AG10803 (cell line): ENCODE results near the gene DPCD.

Experiments
- DNase-seq: peaks from one replicate; pipeline ENCODE4 v3.0.0; 2010; ENCODE audit warnings: low read depth
- H3K4me3 ChIP-seq: 2 replicates; pipeline ENCODE4 v1.5.1; 2011; ENCODE audit warnings: mild to moderate bottlenecking, low read length, control low read depth
- TF ChIP-seq, protein P1 (sequence below): conservative IDR thresholded peaks from 2 replicates; pipeline ENCODE4 v1.5.1; 2011; ENCODE audit warnings: mild to moderate bottlenecking, low read length, control low read depth, inconsistent platforms

The DPCD gene

DNA sequence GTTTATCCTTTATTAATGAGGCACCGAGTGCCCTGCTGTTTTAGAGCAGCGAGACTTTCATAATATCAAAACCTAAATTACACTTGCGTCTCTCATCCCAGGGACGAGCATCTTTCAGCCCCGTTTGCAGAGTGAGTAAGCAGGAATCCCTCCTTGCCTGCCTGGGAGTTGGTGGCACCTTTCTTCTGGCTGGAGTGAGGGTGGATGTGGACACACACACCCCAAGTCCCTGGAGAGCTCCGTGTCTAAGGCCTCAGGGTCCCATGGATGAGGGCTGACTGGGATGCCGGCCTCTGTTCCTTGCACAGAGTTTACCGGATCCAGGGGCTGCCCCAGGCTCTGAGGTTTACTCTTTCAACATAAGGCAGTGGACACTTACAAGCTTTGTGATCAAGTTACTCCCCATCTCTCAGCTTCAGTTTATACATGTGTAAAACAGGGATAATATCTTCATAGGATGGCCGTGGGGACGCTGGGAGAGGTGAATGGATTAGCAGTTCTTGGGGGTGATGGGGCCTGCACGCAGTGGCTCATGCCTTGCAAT, 24.6 kb upstream of the DPCD start:
- DNase-seq = no peak
- TF ChIP-seq, protein P1, sequence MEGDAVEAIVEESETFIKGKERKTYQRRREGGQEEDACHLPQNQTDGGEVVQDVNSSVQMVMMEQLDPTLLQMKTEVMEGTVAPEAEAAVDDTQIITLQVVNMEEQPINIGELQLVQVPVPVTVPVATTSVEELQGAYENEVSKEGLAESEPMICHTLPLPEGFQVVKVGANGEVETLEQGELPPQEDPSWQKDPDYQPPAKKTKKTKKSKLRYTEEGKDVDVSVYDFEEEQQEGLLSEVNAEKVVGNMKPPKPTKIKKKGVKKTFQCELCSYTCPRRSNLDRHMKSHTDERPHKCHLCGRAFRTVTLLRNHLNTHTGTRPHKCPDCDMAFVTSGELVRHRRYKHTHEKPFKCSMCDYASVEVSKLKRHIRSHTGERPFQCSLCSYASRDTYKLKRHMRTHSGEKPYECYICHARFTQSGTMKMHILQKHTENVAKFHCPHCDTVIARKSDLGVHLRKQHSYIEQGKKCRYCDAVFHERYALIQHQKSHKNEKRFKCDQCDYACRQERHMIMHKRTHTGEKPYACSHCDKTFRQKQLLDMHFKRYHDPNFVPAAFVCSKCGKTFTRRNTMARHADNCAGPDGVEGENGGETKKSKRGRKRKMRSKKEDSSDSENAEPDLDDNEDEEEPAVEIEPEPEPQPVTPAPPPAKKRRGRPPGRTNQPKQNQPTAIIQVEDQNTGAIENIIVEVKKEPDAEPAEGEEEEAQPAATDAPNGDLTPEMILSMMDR = no peak
- H3K4me3 ChIP-seq = no peak overlapping the region

DNA sequence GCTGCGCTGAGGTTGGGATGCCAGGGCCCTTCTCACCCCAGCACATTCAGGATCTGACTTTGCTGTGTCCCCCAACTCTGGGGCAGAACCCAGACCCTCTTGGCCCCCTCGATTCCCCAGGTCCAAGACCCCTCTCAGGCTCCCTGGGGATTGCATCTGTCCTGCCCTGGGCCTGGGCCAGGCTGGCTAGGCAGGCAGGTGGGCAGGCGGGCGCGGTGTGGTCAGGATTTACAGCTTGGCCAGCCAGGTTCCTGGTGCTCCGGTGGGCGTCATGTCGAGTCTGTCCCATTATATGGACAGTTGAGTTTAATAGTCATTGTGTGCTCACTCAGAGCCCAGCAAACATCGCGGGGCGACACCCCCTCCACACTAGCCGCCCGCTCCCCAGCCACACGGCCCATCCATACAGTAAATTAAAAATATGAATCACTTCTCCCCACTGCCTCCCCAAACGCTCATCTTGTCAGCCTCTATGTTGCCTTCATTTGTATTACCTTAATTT, 23.6 kb upstream of the DPCD start:
- DNase-seq = no peak
- TF ChIP-seq, protein P1 = no peak
- no peak overlapping the region for H3K4me3 ChIP-seq

DNA sequence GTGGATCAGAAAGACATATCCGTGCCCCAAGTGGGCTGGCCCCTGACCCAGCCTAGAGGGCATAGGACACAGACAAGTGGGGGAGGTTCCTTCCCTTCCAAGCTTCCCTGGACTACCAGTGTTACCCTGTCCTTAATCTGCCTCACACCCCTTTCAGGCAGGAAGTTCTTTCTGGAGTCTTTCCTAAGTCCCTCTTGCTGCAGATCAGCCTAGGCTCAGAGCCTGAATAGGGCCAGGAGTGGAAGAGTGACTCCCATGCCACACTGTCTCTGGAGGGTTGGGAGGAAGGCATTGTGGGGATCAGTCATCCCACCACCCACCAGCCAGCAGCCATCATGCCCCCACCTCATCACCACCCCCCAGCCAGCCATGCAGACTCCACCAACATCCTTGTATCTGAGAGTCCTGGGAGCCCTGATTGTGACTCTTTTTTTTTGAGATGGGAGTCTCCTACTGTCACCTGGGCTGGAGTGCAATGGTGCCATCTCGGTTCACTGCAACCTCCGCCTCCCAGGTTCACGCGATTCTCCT, 22.7 kb upstream of the DPCD start:
- DNase-seq = no peak
- TF ChIP-seq, protein P1 = no peak
- H3K4me3 ChIP-seq = no peak overlapping the region

DNA sequence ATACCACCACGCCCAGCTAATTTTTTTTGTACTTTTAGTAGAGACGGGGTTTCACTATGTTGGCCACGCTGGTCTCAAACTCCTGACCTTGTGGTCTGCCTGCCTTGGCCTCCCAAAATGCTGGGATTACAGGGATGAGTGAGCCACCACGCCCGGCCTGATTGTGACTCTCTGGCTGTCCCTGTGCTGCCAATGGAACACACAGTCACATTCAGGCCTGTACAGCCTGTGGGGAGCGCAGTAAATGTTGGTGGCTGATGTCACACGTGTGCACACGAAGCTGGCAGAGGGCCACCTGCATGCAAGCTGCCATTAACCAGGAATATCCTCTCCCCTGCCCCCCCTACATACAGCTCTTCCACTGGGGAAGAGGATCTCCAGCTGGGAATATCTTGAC, 22.2 kb upstream of the DPCD start:
- DNase-seq = no peak
- H3K4me3 ChIP-seq = no peak overlapping the region
- TF ChIP-seq, protein P1 = no peak

DNA sequence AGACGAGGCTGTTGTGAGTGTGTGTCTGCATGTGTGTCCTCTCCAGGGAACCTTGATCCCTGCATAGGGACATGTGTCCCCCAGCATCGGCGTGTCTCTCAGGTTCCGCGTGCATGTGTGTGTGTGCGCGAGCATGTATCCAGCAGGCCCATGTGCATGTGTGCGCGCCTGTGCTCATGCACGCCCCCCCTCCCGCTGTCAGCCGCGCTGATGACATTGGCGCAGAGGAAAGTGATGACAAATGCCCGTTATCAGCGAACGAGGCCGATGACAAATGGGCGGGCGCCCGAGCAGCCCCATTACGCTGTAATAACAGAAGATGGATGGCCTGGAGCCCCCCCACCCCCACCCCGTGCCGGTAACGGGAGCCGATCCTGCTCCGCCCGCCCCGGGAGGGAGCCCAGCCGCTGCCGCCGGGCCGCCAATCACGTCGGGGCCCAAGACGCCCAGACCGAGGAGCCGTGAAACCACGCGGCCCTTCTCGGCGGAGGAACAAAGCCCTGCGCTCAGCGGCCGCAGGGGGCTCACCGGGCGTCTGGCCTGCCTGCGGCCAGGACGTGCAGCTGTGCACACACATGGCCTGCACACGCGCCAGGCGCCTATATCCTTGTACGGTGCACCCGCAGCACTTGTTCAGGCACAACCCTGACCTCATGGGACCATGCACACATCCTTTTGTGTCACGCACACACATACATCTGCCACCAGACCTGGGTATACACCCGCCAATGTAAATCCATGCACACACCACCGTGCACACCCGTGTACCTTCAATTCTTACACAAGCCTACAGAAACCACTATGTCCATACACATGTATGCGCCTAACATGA, 21.6 kb upstream of the DPCD start:
- no peak for DNase-seq
- TF ChIP-seq, protein P1 = no peak

DNA sequence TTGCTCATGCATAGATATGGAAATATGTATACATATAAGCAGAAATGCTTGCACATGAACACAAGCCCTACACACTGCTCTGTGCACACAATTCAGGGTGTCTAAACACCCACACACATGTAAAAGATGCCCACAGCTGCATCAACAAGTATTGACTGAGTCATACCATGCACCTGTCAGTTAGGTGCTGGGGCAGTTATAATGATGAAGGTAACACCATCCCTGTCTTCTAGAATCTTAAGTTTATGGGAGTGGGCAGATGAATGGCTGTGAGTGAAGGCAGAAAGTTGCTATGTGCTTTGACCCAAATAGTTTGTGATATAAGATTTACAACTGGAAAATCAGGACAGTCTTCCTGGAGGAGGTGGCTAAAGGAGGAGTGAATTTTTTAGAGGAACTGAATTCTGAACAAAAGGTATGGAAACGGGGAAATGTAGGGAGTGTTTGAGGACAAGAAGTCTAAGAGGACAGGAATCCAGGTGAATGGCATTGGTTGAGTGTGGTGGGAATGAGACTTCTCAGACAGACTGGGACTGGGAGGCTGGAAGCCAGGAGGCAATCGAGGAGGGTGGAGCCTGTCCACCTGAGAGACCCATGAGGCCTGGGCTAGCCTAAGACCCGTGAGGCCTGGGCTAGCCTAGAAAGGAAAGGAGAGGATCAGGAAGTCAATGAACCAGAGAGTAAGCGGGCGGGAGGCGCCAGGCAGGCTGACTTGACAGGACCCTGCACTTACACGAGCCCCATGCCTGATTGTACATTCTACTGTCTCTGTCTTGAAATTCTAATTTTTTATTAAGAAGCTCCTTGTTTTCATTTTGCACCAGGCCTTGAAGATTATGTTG, 20.7 kb upstream of the DPCD start:
- no peak for DNase-seq
- H3K4me3 ChIP-seq = no peak overlapping the region
- TF ChIP-seq, protein P1 = no peak

More for the DNA sequence above, 21.6 kb upstream of the DPCD start:
- no peak overlapping the region; the same call in 1 of the 2 replicates for H3K4me3 ChIP-seq
